ENCODE results near the gene PFN2. TPM values are rescaled to one million over a fixed set of nuclear protein-coding genes. Genes with fewer than 3 reads are reported as not detected.

Gene PFN2
- total RNA-seq, 1 donor from 2014 or later, result 369 TPM

DNA sequence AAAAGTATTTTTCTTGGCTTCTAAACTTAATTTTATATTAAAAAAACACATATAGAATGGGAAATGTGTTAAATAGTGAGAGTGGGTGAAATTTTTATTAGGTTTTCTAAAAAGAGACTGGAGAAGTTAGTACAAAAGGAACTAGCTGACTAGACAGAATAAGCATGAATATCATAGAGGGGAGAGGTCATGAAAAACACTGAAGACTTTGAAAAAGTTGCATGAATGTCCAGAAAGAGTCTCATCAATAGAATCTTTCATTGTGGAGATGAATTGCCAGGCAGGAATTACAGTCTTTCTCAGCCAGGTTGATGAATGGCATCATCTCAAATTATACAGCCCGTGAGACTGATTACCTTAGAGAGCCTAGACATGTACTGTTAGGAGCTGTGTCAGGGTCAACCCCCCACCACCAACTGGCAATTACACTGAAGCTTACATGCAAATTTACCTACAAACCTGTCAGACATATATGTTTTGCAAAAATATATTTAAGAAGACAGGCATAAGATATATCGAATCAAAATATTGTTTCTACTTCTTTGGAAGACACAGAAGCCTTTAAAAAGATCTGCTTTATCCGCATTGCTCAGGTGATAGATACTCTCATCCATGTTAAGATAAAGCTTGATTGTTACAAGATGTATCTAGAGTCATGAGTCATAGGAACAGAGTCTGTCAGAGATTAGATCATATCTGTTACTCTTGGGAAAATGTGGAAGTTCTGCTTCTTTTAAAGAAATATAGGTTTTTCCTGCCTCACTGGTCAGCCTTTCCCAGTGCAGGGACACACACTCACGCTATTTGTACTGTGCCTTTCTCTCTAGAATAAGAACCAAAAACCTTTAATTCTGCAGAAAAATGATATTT is 34.8 kb upstream of the PFN2 start:
- Mint-ChIP-seq H3K36me3 (no peaks in the 10 kb centered on the region), H3K4me3 (no peak overlapping the region), H3K27ac (no peak overlapping the region), H3K9me3 (peaks cover 2% of the 10 kb centered on the region), H3K4me1 (ENCODE audit: unreplicated experiment) (peaks cover 7% of the 10 kb centered on the region), H3K27me3 (no peaks in the 10 kb centered on the region)
- TF ChIP-seq, protein P1, sequence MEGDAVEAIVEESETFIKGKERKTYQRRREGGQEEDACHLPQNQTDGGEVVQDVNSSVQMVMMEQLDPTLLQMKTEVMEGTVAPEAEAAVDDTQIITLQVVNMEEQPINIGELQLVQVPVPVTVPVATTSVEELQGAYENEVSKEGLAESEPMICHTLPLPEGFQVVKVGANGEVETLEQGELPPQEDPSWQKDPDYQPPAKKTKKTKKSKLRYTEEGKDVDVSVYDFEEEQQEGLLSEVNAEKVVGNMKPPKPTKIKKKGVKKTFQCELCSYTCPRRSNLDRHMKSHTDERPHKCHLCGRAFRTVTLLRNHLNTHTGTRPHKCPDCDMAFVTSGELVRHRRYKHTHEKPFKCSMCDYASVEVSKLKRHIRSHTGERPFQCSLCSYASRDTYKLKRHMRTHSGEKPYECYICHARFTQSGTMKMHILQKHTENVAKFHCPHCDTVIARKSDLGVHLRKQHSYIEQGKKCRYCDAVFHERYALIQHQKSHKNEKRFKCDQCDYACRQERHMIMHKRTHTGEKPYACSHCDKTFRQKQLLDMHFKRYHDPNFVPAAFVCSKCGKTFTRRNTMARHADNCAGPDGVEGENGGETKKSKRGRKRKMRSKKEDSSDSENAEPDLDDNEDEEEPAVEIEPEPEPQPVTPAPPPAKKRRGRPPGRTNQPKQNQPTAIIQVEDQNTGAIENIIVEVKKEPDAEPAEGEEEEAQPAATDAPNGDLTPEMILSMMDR (conservative IDR thresholded peaks at IDR 0.05), result no peak
- no peak for DNase-seq (ENCODE audit: extremely low spot score, unreplicated experiment)

DNA sequence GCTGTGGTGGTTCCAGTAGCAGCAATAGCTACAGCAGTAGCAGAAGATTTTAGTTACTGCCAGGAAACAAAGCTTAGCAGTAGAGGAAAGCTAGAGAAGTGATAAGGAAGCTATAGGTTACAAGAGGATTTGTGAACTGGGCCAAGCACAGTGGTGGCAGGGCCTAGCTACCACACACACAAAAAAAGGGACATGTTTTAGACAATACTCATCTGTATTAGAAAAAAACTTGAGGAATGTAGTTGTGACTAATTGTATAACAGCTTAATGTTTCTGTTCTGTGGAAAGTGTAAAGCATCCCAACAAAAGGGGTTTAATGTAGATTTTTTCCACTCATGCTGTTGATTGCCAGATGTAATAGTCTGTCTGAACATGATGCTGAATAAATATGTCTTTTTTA is 29.9 kb upstream of the PFN2 start:
- DNase-seq (ENCODE audit: extremely low spot score, unreplicated experiment), result no peak
- H3K36me3 Mint-ChIP-seq, result no peaks in the 10 kb centered on the region
- peaks cover under 1% of the 10 kb centered on the region for H3K4me1 Mint-ChIP-seq (ENCODE audit: unreplicated experiment)
- no peaks in the 10 kb centered on the region for H3K27me3 Mint-ChIP-seq
- TF ChIP-seq, protein P1 (conservative IDR thresholded peaks at IDR 0.05), result no peak
- H3K4me3 Mint-ChIP-seq, result no peak overlapping the region
- peaks cover 3% of the 10 kb centered on the region for H3K9me3 Mint-ChIP-seq
- no peak overlapping the region for H3K27ac Mint-ChIP-seq

DNA sequence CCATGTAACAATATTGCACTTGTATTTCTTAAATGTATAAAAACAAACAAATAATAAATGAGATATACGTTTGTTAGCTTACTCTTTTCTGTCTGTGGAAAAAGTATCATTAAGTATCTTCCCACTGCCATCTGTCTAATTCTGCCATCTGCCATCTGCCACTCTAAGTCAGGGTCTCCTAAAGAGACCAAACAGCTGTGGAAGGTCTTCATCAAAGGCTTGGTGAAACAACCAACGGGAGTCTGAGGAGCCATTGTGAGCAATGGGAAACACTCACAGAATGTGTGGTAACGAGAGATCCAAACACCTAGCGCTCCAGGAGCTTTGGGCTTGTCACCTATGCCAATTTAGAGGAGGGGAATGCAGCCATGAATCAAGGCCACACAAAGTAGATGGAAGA is 28.7 kb upstream of the PFN2 start:
- Mint-ChIP-seq H3K9me3 (peaks cover 5% of the 10 kb centered on the region), H3K4me1 (ENCODE audit: unreplicated experiment) (no peaks in the 10 kb centered on the region), H3K27me3 (no peaks in the 10 kb centered on the region), H3K4me3 (no peak overlapping the region), H3K27ac (no peak overlapping the region), H3K36me3 (no peaks in the 10 kb centered on the region)
- DNase-seq (ENCODE audit: extremely low spot score, unreplicated experiment), result no peak
- TF ChIP-seq, protein P1 (conservative IDR thresholded peaks at IDR 0.05), result no peak

DNA sequence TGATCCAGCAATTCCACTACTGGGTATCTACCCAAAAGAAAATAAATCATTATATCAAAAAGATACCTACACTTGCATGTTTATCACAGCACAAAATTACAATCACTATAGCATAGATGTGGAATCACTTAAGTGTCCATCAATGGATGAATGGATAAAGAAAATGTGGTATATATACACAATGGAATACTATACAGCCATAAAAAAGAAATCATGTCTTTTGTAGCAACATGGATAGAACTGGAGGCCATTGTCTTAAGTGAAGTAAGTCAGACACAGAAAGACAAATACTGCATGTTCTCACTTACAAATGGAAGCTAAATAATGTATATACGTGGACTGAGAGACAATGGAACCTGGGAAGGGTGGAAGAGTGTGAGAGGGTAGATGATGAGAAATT is 28.3 kb upstream of the PFN2 start:
- H3K27ac Mint-ChIP-seq, result no peak overlapping the region
- TF ChIP-seq, protein P1 (conservative IDR thresholded peaks at IDR 0.05), result no peak
- no peak overlapping the region for H3K4me3 Mint-ChIP-seq
- H3K36me3 Mint-ChIP-seq, result no peaks in the 10 kb centered on the region
- DNase-seq (ENCODE audit: extremely low spot score, unreplicated experiment), result no peak
- H3K27me3 Mint-ChIP-seq, result no peaks in the 10 kb centered on the region
- H3K4me1 Mint-ChIP-seq (ENCODE audit: unreplicated experiment), result no peaks in the 10 kb centered on the region
- peaks cover 5% of the 10 kb centered on the region for H3K9me3 Mint-ChIP-seq

DNA sequence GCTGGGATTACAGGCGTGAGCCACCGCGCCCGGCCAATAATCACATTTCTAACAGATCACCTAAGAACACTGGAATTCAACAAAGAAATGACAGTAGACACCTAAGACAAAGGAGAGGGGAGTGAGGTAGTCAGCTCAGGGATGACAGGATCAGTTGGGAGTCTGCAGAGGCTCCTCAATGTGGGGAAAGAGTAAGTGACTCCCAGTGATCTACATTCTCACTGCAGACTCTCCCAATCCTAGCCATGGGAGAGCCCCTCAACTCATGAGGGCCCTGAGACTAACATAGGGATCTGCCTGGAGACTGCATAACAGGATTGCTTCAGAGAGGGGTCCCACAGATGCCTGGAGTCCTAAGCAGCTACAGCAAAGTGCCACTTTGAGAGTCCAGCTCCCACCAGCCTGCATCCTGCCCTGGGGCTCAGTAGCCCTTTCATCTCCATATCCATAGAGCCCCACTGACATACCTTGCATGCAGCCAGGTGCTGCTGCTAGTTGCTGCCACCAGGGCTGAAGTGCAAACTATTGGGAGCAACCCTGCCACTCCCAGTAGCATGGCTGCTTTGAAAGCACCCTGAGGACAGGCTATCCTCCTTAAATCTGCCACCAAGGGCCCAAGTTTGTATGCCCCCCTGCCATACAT is 21.8 kb upstream of the PFN2 start:
- TF ChIP-seq, protein P1 (conservative IDR thresholded peaks at IDR 0.05), result no peak
- peaks cover 5% of the 10 kb centered on the region for H3K9me3 Mint-ChIP-seq
- no peak for DNase-seq (ENCODE audit: extremely low spot score, unreplicated experiment)

More for the DNA sequence above, 21.8 kb upstream of the PFN2 start:
- Mint-ChIP-seq H3K27ac (no peak overlapping the region), H3K36me3 (no peaks in the 10 kb centered on the region), H3K4me3 (no peak overlapping the region), H3K4me1 (ENCODE audit: unreplicated experiment) (no peaks in the 10 kb centered on the region), H3K27me3 (peaks cover 3% of the 10 kb centered on the region)

Measured in type B pancreatic cell (in vitro differentiated cells).